Erythroblast (primary cell): ENCODE results near the gene NDST4.

Source experiments
- GATA1 ChIP-seq: IDR thresholded peaks from 2 replicates; pipeline ENCODE4 v1.6.1; 2011; ENCODE audit warnings: low read depth, mild to moderate bottlenecking, control low read depth, low read length, moderate library complexity
- POLR2A ChIP-seq: IDR thresholded peaks from 2 replicates; pipeline ENCODE4 v1.6.1; 2011; ENCODE audit warnings: mild to moderate bottlenecking, low read length

DNA sequence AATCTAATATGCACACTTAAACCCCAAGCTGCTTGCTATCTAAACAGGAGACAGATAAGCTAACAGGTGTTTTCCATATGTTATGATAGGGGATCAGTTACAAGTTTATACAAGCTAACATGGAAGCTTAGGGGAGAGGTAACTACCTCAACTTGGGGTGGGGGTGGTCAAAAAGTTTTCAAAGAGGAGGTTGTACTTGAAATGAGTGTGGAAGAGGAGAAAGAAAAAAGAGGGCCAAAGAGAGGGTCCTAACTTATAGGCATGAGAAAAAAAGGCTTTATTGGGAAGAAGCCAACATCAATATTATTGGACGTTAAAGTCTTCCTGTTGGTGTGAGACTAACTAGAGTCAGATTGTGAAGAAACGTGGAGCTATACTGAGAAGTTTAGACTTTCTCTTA lies 205.9 kb downstream of the NDST4 start:
- TF ChIP-seq POLR2A = no peak
- TF ChIP-seq GATA1 = no peak
